ENCODE data around the gene PPM1N. TPM values are rescaled to one million over a fixed set of nuclear protein-coding genes. Genes with fewer than 3 reads are reported as not detected.

PPM1N gene
- total RNA-seq, 1 donor from 2014 or later, result not detected

DNA sequence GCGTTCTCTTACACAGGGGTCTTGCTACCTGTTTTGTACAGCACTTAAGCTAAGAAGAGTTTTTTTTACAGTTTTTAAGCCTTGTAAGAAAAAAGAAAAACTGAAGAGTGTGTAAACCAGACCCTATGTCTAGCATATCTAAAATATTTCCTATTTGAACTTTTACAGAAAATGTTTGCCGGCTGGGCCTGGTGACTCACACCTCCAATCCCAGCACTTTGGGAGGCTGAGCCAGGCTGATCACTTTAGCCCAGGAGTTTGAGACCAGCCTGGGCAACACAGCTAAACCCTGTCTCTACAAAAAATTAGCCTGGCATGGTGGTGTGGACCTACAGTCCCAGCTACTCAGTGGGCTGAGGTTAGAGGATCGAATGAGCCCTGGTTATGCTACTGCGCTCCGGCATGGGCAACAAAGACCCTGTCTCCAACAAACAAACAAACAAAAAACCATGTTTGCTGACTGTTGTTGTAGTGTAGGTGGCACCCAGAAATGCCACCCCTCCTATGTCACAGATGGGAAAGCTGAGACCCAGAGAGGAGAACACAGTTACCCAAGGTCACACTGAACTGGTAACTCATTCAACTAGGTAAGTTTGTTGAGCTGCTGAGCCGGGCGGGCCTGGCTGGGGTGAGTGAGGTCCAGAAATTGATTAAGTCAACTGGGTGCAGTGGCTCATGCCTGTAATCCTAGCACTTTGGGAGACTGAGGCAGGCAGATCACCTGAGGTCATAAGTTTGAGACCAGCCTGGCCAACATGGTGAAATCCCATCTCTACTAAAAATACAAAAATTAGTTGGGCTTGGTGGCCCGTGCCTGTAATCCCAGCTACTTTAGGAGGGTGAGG is 7.1 kb downstream of the PPM1N start:
- Mint-ChIP-seq H3K36me3 (ENCODE audit: insufficient read depth) (no peaks in the 10 kb centered on the region), H3K4me3 (ENCODE audit: low read depth) (peak overlapping the region; percentile 64), H3K9me3 (ENCODE audit: low read depth) (no peaks in the 10 kb centered on the region), H3K27me3 (peaks cover 17% of the 10 kb centered on the region), H3K4me1 (ENCODE audit: low read depth) (peaks cover 10% of the 10 kb centered on the region), H3K27ac (peak overlapping the region; percentile 82)
- no peak for DNase-seq (ENCODE audit: low spot score, unreplicated experiment)
- TF ChIP-seq, protein P1, sequence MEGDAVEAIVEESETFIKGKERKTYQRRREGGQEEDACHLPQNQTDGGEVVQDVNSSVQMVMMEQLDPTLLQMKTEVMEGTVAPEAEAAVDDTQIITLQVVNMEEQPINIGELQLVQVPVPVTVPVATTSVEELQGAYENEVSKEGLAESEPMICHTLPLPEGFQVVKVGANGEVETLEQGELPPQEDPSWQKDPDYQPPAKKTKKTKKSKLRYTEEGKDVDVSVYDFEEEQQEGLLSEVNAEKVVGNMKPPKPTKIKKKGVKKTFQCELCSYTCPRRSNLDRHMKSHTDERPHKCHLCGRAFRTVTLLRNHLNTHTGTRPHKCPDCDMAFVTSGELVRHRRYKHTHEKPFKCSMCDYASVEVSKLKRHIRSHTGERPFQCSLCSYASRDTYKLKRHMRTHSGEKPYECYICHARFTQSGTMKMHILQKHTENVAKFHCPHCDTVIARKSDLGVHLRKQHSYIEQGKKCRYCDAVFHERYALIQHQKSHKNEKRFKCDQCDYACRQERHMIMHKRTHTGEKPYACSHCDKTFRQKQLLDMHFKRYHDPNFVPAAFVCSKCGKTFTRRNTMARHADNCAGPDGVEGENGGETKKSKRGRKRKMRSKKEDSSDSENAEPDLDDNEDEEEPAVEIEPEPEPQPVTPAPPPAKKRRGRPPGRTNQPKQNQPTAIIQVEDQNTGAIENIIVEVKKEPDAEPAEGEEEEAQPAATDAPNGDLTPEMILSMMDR (IDR thresholded peaks at IDR 0.05; ENCODE audit: unreplicated experiment), result no peak

DNA sequence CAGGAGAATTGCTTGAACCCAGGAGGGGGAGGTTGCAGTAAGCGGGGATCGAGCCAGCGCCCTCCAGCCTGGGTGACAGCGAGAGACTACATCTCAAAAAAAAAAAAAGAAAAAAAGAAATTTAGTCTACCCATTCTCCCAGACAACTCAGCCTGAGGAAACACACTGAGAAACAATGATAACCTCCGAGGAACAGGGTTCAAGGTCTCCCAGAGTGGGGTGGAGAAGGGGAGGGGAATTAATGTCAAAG is 7.7 kb downstream of the PPM1N start:
- no peaks in the 10 kb centered on the region for H3K9me3 Mint-ChIP-seq (ENCODE audit: low read depth)
- H3K4me1 Mint-ChIP-seq (ENCODE audit: low read depth), result peaks cover 10% of the 10 kb centered on the region
- no peaks in the 10 kb centered on the region for H3K36me3 Mint-ChIP-seq (ENCODE audit: insufficient read depth)
- TF ChIP-seq, protein P1 (IDR thresholded peaks at IDR 0.05; ENCODE audit: unreplicated experiment), result no peak
- peak overlapping the region; percentile 79 for H3K27ac Mint-ChIP-seq
- no peak for DNase-seq (ENCODE audit: low spot score, unreplicated experiment)
- H3K4me3 Mint-ChIP-seq (ENCODE audit: low read depth), result peak overlapping the region; percentile 64
- peaks cover 11% of the 10 kb centered on the region for H3K27me3 Mint-ChIP-seq

GRCh38 chr19:45506246-45506988 is 8.2 kb downstream of the PPM1N start:
- H3K27me3 Mint-ChIP-seq, result peaks cover 6% of the 10 kb centered on the region
- no peaks in the 10 kb centered on the region for H3K9me3 Mint-ChIP-seq (ENCODE audit: low read depth)
- DNase-seq (ENCODE audit: low spot score, unreplicated experiment), result peak; percentile 87
- peaks cover 10% of the 10 kb centered on the region for H3K4me1 Mint-ChIP-seq (ENCODE audit: low read depth)
- peak overlapping the region; percentile 92 for H3K4me3 Mint-ChIP-seq (ENCODE audit: low read depth)
- TF ChIP-seq, protein P1 (IDR thresholded peaks at IDR 0.05; ENCODE audit: unreplicated experiment), result peak; percentile 52
- peak overlapping the region; percentile 94 for H3K27ac Mint-ChIP-seq
- no peaks in the 10 kb centered on the region for H3K36me3 Mint-ChIP-seq (ENCODE audit: insufficient read depth)

DNA sequence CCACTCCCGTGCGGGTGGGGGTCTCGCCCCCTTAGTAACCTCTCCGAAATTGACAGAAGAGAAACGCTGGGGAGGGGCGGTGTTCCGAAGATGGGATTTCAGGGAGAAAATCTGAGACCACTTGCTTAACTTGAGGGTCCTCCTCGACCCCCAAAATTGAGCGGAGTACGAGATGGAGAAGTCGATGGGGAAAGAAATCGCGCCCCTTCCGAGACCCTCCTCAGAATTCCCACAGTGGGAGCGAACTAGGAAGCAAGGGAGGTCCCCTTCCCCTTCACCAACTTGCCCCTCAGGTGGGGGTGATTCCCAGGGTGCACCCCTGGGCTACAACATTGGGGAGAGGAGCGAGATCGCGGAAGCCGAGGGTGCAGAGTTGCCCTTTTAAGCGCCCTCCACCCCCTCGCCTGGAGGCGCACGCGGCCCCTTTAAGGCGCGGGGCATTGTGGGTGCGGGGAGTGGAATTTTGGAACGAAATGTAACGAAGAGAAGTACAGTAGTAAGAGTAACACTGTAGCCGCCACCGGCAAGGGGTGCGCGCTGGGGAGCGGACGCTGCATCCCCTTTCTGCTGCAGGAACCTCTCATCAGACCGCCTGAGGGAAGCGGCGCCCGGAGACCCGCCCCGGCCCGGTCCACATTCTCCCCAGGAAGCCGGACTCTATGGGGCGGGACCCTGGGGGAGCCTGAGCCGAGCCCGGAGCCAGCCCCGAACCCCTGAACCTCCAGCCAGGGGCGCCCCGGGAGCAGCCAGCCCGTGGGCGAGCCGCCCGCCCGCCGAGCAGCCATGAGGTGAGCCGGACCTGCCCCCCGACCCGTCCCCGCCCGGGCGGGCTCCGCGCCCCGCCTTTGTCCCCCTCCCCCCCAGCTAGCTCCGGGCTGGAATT is 9.0 kb downstream of the PPM1N start, which contains the start of gene VASP:
Gene VASP (plus strand): TSS at position 491 of the 883 bp plus-strand sequence. CDS start 293 bp downstream, at position 784.
- Mint-ChIP-seq H3K9me3 (ENCODE audit: low read depth) (no peaks in the 10 kb centered on the region), H3K36me3 (ENCODE audit: insufficient read depth) (no peaks in the 10 kb centered on the region), H3K4me3 (ENCODE audit: low read depth) (peak within 1 kb of the TSS; percentile 92), H3K27me3 (no peaks in the 10 kb centered on the region), H3K27ac (peak within 1 kb of the TSS; percentile 94), H3K4me1 (ENCODE audit: low read depth) (peaks cover 10% of the 10 kb centered on the region)
- DNase-seq (ENCODE audit: low spot score, unreplicated experiment), result peak; percentile 49
- TF ChIP-seq, protein P1 (IDR thresholded peaks at IDR 0.05; ENCODE audit: unreplicated experiment), result no peak

Measured in progenitor cell of endocrine pancreas (in vitro differentiated cells).